Measurements from ENCODE around the gene TOGARAM1.
"Not testable (repeated sequence)": the region's sequence is repeated elsewhere in the genome, so short reads cannot be mapped to it uniquely, and the experiment has no call there.

The TOGARAM1 gene

GRCh38 chr14:45072126-45072525 lies 110.1 kb downstream of the TOGARAM1 start:
- no peaks in the 10 kb centered on the region for H3K9me3 ChIP-seq (ENCODE audit: low read length)
- H3K4me2 ChIP-seq (ENCODE audit: low read length), result no peak overlapping the region
- no peaks in the 10 kb centered on the region for H3K4me1 ChIP-seq (ENCODE audit: insufficient read depth, low read length, severe bottlenecking)
- no peak overlapping the region for H3K4me3 ChIP-seq (ENCODE audit: low read depth, low read length, poor library complexity, severe bottlenecking)
- no peak overlapping the region for H2AFZ ChIP-seq (ENCODE audit: low read length)
- no peaks in the 10 kb centered on the region for H3K27me3 ChIP-seq (ENCODE audit: insufficient read depth, low read length)
- H3K79me2 ChIP-seq (ENCODE audit: insufficient read depth, low read length), result no peaks in the 10 kb centered on the region
- H4K20me1 ChIP-seq (ENCODE audit: insufficient read depth, low read length), result no peaks in the 10 kb centered on the region
- no peak overlapping the region for H3K9ac ChIP-seq (ENCODE audit: low read length)
- no peak overlapping the region for H3K27ac ChIP-seq (ENCODE audit: low read depth, low read length, poor library complexity, severe bottlenecking)
- TF ChIP-seq EZH2 (IDR thresholded peaks at IDR 0.05; ENCODE audit: borderline replicate concordance, low read length) (no peak), CTCF (IDR thresholded peaks at IDR 0.05; ENCODE audit: low read length) (no peak)
- no peaks in the 10 kb centered on the region for H3F3A ChIP-seq (ENCODE audit: insufficient read depth, low read length)
- no peaks in the 10 kb centered on the region for H3K9me2 ChIP-seq (ENCODE audit: low read depth, low read length)
- peaks cover 12% of the 10 kb centered on the region for H3K36me3 ChIP-seq (ENCODE audit: insufficient read depth, low read length)

DNA sequence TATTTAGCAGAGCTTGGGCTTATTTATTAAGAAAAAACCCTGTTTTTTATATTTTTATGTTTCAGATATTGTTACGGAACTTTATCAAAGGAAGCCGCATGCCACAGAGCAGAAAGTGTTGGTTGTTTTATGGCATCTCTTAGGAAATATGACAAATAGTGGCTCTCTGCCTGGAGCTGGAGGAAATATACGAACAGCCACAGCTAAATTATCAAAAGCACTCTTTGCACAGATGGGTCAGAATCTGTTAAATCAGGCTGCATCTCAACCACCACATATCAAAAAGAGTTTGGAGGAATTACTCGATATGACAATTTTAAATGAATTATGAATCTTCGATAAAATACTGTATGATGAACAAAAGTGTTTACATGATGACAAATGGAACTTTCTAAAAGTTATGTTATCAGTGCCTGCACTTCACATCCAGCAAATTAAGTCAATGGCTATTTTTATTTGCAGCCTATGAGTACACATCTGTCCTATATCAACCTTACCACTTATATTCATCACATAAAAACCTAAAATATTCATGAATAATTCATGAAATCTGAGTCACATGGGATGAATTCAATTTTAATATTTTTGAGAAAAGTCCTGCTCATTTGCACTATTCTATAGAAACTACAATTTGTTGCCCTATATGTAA lies 111.4 kb downstream of the TOGARAM1 start:
- H3K36me3 ChIP-seq (ENCODE audit: insufficient read depth, low read length), result peaks cover 12% of the 10 kb centered on the region
- H3K4me3 ChIP-seq (ENCODE audit: low read depth, low read length, poor library complexity, severe bottlenecking), result no peak overlapping the region
- no peaks in the 10 kb centered on the region for H3K27me3 ChIP-seq (ENCODE audit: insufficient read depth, low read length)

DNA sequence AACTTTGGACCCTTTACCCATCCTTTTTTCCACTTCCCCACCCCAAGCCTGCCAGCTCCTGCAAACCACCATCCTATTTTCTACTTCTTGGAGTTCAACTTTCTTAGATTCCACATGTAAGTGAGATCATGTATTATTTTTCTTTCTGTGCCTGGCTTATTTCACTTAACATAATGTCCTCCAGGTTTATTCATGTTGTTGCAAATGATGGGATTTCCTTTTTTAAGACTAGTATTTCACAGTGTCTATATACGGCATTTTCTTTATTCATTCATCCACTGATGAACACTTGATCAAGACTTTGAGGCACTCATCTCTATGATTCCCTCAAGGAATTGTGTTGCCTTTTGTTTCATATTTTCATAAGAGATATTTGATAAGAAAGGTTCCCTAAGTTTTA lies 116.3 kb downstream of the TOGARAM1 start:
- Histone ChIP-seq H3K4me2 (ENCODE audit: low read length) (no peak overlapping the region), H3K36me3 (ENCODE audit: insufficient read depth, low read length) (peaks cover 4% of the 10 kb centered on the region; the same call in 1 of the 2 replicates), H4K20me1 (ENCODE audit: insufficient read depth, low read length) (no peaks in the 10 kb centered on the region), H3K9ac (ENCODE audit: low read length) (no peak overlapping the region), H3K27ac (ENCODE audit: low read depth, low read length, poor library complexity, severe bottlenecking) (no peak overlapping the region), H2AFZ (ENCODE audit: low read length) (no peak overlapping the region), H3K79me2 (ENCODE audit: insufficient read depth, low read length) (no peaks in the 10 kb centered on the region), H3K4me1 (ENCODE audit: insufficient read depth, low read length, severe bottlenecking) (peaks cover 5% of the 10 kb centered on the region), H3K27me3 (ENCODE audit: insufficient read depth, low read length) (no peaks in the 10 kb centered on the region), H3K4me3 (ENCODE audit: low read depth, low read length, poor library complexity, severe bottlenecking) (no peak overlapping the region), H3K9me2 (ENCODE audit: low read depth, low read length) (no peaks in the 10 kb centered on the region), H3F3A (ENCODE audit: insufficient read depth, low read length) (no peaks in the 10 kb centered on the region), H3K9me3 (ENCODE audit: low read length) (no peaks in the 10 kb centered on the region)
- TF ChIP-seq EZH2 (IDR thresholded peaks at IDR 0.05; ENCODE audit: borderline replicate concordance, low read length) (no peak), CTCF (IDR thresholded peaks at IDR 0.05; ENCODE audit: low read length) (no peak)

More for the DNA sequence above, 111.4 kb downstream of the TOGARAM1 start:
- no peaks in the 10 kb centered on the region for H4K20me1 ChIP-seq (ENCODE audit: insufficient read depth, low read length)
- H3K4me1 ChIP-seq (ENCODE audit: insufficient read depth, low read length, severe bottlenecking), result no peaks in the 10 kb centered on the region
- H3K9me3 ChIP-seq (ENCODE audit: low read length), result no peaks in the 10 kb centered on the region
- H3K79me2 ChIP-seq (ENCODE audit: insufficient read depth, low read length), result no peaks in the 10 kb centered on the region
- no peak overlapping the region for H3K9ac ChIP-seq (ENCODE audit: low read length)
- H3K4me2 ChIP-seq (ENCODE audit: low read length), result no peak overlapping the region
- H3K9me2 ChIP-seq (ENCODE audit: low read depth, low read length), result no peaks in the 10 kb centered on the region
- H3F3A ChIP-seq (ENCODE audit: insufficient read depth, low read length), result no peaks in the 10 kb centered on the region
- TF ChIP-seq EZH2 (IDR thresholded peaks at IDR 0.05; ENCODE audit: borderline replicate concordance, low read length) (no peak), CTCF (IDR thresholded peaks at IDR 0.05; ENCODE audit: low read length) (no peak)
- H2AFZ ChIP-seq (ENCODE audit: low read length), result no peak overlapping the region
- no peak overlapping the region for H3K27ac ChIP-seq (ENCODE audit: low read depth, low read length, poor library complexity, severe bottlenecking)

- H3K4me1 ChIP-seq (ENCODE audit: insufficient read depth, low read length, severe bottlenecking), result peaks cover 12% of the 10 kb centered on the region
- H3K36me3 ChIP-seq (ENCODE audit: insufficient read depth, low read length); H3K9me2 ChIP-seq (ENCODE audit: low read depth, low read length); H3K4me3 ChIP-seq (ENCODE audit: low read depth, low read length, poor library complexity, severe bottlenecking); H3K27me3 ChIP-seq (ENCODE audit: insufficient read depth, low read length); H3F3A ChIP-seq (ENCODE audit: insufficient read depth, low read length); H3K4me2 ChIP-seq (ENCODE audit: low read length); H4K20me1 ChIP-seq (ENCODE audit: insufficient read depth, low read length); H2AFZ ChIP-seq (ENCODE audit: low read length); H3K27ac ChIP-seq (ENCODE audit: low read depth, low read length, poor library complexity, severe bottlenecking); H3K9ac ChIP-seq (ENCODE audit: low read length); H3K9me3 ChIP-seq (ENCODE audit: low read length): not testable (repeated sequence)
- peaks cover 14% of the 10 kb centered on the region for H3K79me2 ChIP-seq (ENCODE audit: insufficient read depth, low read length)
Observed at GRCh38 chr14:45080416-45080968, 118.5 kb downstream of the TOGARAM1 start.

- not testable (repeated sequence) for H3K4me2 ChIP-seq (ENCODE audit: low read length); H3K4me3 ChIP-seq (ENCODE audit: low read depth, low read length, poor library complexity, severe bottlenecking); H2AFZ ChIP-seq (ENCODE audit: low read length)
Observed at GRCh38 chr14:45081096-45081495, 119.1 kb downstream of the TOGARAM1 start.

More at GRCh38 chr14:45081096-45081495, 119.1 kb downstream of the TOGARAM1 start:
- H4K20me1 ChIP-seq (ENCODE audit: insufficient read depth, low read length); H3K9ac ChIP-seq (ENCODE audit: low read length); H3K27me3 ChIP-seq (ENCODE audit: insufficient read depth, low read length); H3K27ac ChIP-seq (ENCODE audit: low read depth, low read length, poor library complexity, severe bottlenecking); H3F3A ChIP-seq (ENCODE audit: insufficient read depth, low read length); H3K36me3 ChIP-seq (ENCODE audit: insufficient read depth, low read length); H3K9me2 ChIP-seq (ENCODE audit: low read depth, low read length); H3K9me3 ChIP-seq (ENCODE audit: low read length): not testable (repeated sequence)
- H3K79me2 ChIP-seq (ENCODE audit: insufficient read depth, low read length), result peaks cover 20% of the 10 kb centered on the region
- peaks cover 18% of the 10 kb centered on the region for H3K4me1 ChIP-seq (ENCODE audit: insufficient read depth, low read length, severe bottlenecking)

Measured in OCI-LY1 (cell line).